GM12873 (cell line): ENCODE results near the gene SRPRA.

Experiments
- CTCF ChIP-seq: IDR thresholded peaks from 2 replicates; pipeline ENCODE4 v1.5.1; 2012; ENCODE audit warnings: low read depth, mild to moderate bottlenecking, moderate library complexity, low read length, control low read depth; ENCODE audit not compliant: insufficient read depth; ENCODE audit errors: missing control alignments

The SRPRA gene

GRCh38 chr11:126267650-126268049 is 1.0 kb downstream of the SRPRA start:
- no peak for TF ChIP-seq CTCF

GRCh38 chr11:126265811-126266210 is 2.9 kb downstream of the SRPRA start:
- no peak for TF ChIP-seq CTCF

GRCh38 chr11:126263489-126263888 is 5.2 kb downstream of the SRPRA start:
- TF ChIP-seq CTCF, result no peak

DNA sequence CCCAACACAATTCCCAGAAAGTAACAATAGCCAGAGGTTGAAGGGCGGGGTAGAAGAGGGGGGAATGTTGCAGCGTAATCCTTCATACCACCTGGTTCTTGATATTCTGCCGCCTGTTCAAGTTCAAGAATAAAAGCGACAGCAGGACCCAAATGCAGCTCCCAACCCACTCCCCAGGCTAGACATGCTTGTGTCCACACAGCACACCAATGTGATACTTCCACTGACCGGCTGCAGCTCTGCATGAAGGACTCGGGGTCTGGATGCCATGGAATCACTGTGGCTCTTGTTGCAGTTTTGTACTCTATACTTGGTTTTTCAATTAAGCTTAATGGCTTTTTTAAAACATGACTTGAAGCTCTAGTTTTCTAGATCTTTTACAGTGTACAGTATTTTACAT is 6.5 kb downstream of the SRPRA start:
- no peak for TF ChIP-seq CTCF

- TF ChIP-seq CTCF, result no peak
Measured at GRCh38 chr11:126257764-126258163, 10.9 kb downstream of the SRPRA start.

DNA sequence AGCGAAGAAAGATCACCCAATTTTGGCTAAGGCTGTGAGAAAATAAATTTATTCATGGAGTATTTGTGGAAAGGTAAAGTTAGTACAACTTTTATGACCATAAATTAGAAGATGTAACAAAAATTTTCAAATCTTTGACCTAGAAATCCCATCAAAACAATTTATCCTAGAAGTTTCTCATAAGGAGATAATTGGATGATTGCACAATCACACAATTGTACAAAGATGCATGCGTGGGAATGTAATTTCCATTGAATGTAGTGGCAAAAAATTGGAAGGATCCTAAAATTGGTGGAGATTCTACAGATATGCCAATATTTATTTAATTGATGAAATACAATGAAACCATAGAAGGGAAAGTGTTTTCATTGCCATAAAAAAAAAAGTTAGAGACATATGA is 11.6 kb downstream of the SRPRA start:
- no peak for TF ChIP-seq CTCF

- TF ChIP-seq CTCF, result no peak
Measured at GRCh38 chr11:126256216-126256615, 12.5 kb downstream of the SRPRA start.
